Mucosa of stomach (tissue), 1 donor: ENCODE data around the gene LMNTD2.

Experiments
- H3K27me3 ChIP-seq: one replicate; pipeline ENCODE4 v1.7.0; 2013; ENCODE audit warnings: mild to moderate bottlenecking, low read length; ENCODE audit not compliant: control insufficient read depth, insufficient read depth
- H3K36me3 ChIP-seq: one replicate; pipeline ENCODE4 v1.7.0; 2013; ENCODE audit warnings: low read length; ENCODE audit not compliant: control insufficient read depth, insufficient read depth
- H3K4me1 ChIP-seq: one replicate; pipeline ENCODE4 v1.7.0; 2013; ENCODE audit warnings: mild to moderate bottlenecking, low read length; ENCODE audit not compliant: control insufficient read depth, insufficient read depth
- H3K4me3 ChIP-seq: one replicate; pipeline ENCODE4 v1.7.0; 2013; ENCODE audit warnings: low read length
- H3K9ac ChIP-seq: one replicate; pipeline ENCODE4 v1.7.0; 2013; ENCODE audit warnings: mild to moderate bottlenecking, low read length, moderate library complexity
- H3K9me3 ChIP-seq: one replicate; pipeline ENCODE4 v1.7.0; 2013; ENCODE audit warnings: mild to moderate bottlenecking, low read length, moderate library complexity; ENCODE audit not compliant: control insufficient read depth
- donor health status: Pancreatic carcinoma.

Gene LMNTD2

GRCh38 chr11:573146-573759, 12.7 kb upstream of the LMNTD2 start:
- Histone ChIP-seq H3K27me3 (peaks cover 7% of the 10 kb centered on the region), H3K9ac (no peak overlapping the region), H3K36me3 (no peaks in the 10 kb centered on the region), H3K4me3 (no peak overlapping the region), H3K4me1 (peaks cover 30% of the 10 kb centered on the region), H3K9me3 (no peaks in the 10 kb centered on the region)

- Histone ChIP-seq H3K9ac (no peak overlapping the region), H3K36me3 (no peaks in the 10 kb centered on the region)
These were observed 11.3 kb upstream of the LMNTD2 start for GRCh38 chr11:571802-572185.

GRCh38 chr11:569158-569885, 8.8 kb upstream of the LMNTD2 start:
- Histone ChIP-seq H3K4me3 (peak overlapping the region; percentile 67), H3K9ac (peak overlapping the region; percentile 88), H3K9me3 (no peaks in the 10 kb centered on the region), H3K27me3 (no peaks in the 10 kb centered on the region), H3K36me3 (no peaks in the 10 kb centered on the region), H3K4me1 (peaks cover 22% of the 10 kb centered on the region)

More at GRCh38 chr11:571802-572185, 11.3 kb upstream of the LMNTD2 start:
- peaks cover 7% of the 10 kb centered on the region for H3K27me3 ChIP-seq
- H3K9me3 ChIP-seq = no peaks in the 10 kb centered on the region
- H3K4me3 ChIP-seq = no peak overlapping the region
- H3K4me1 ChIP-seq = peaks cover 30% of the 10 kb centered on the region

GRCh38 chr11:568306-569157, 8.0 kb upstream of the LMNTD2 start:
- Histone ChIP-seq H3K4me3 (peak overlapping the region; percentile 67), H3K4me1 (peaks cover 28% of the 10 kb centered on the region), H3K9ac (peak overlapping the region; percentile 88), H3K36me3 (peaks cover 5% of the 10 kb centered on the region), H3K27me3 (no peaks in the 10 kb centered on the region), H3K9me3 (no peaks in the 10 kb centered on the region)

- peaks cover 35% of the 10 kb centered on the region for H3K4me1 ChIP-seq
- no peaks in the 10 kb centered on the region for H3K9me3 ChIP-seq
- H3K4me3 ChIP-seq = peak overlapping the region; percentile 25
- H3K36me3 ChIP-seq = peaks cover 5% of the 10 kb centered on the region
- no peaks in the 10 kb centered on the region for H3K27me3 ChIP-seq
- peak overlapping the region; percentile 71 for H3K9ac ChIP-seq
These were observed 7.2 kb upstream of the LMNTD2 start for GRCh38 chr11:567629-568292.

- H3K27me3 ChIP-seq = no peaks in the 10 kb centered on the region
- H3K9me3 ChIP-seq = no peaks in the 10 kb centered on the region
- H3K4me3 ChIP-seq = peak overlapping the region; percentile 25
- no peak overlapping the region for H3K9ac ChIP-seq
- peaks cover 42% of the 10 kb centered on the region for H3K4me1 ChIP-seq
- H3K36me3 ChIP-seq = peaks cover 5% of the 10 kb centered on the region
These were observed 6.6 kb upstream of the LMNTD2 start for GRCh38 chr11:567011-567628.

- Histone ChIP-seq H3K9me3 (no peaks in the 10 kb centered on the region), H3K36me3 (peaks cover 5% of the 10 kb centered on the region), H3K4me1 (peaks cover 51% of the 10 kb centered on the region), H3K4me3 (no peak overlapping the region), H3K9ac (no peak overlapping the region), H3K27me3 (no peaks in the 10 kb centered on the region)
These were observed 5.5 kb upstream of the LMNTD2 start for GRCh38 chr11:565921-566509.

- no peaks in the 10 kb centered on the region for H3K9me3 ChIP-seq
- H3K4me1 ChIP-seq = peaks cover 60% of the 10 kb centered on the region
- H3K9ac ChIP-seq = no peak overlapping the region
- no peak overlapping the region for H3K4me3 ChIP-seq
- H3K27me3 ChIP-seq = peaks cover 6% of the 10 kb centered on the region
- peaks cover 5% of the 10 kb centered on the region for H3K36me3 ChIP-seq
These were observed 3.5 kb upstream of the LMNTD2 start for GRCh38 chr11:563812-564578.

- H3K27me3 ChIP-seq = peaks cover 6% of the 10 kb centered on the region
- H3K36me3 ChIP-seq = peaks cover 5% of the 10 kb centered on the region
- no peak overlapping the region for H3K4me3 ChIP-seq
- peaks cover 63% of the 10 kb centered on the region for H3K4me1 ChIP-seq
- H3K9ac ChIP-seq = peak overlapping the region; percentile 28
- H3K9me3 ChIP-seq = no peaks in the 10 kb centered on the region
These were observed 2.7 kb upstream of the LMNTD2 start for GRCh38 chr11:563066-563811.

GRCh38 chr11:562046-562645, 1.6 kb upstream of the LMNTD2 start:
- H3K4me3 ChIP-seq = peak overlapping the region; percentile 42
- H3K36me3 ChIP-seq = peaks cover 5% of the 10 kb centered on the region
- peaks cover 6% of the 10 kb centered on the region for H3K27me3 ChIP-seq
- no peaks in the 10 kb centered on the region for H3K9me3 ChIP-seq
- H3K4me1 ChIP-seq = peaks cover 55% of the 10 kb centered on the region
- peak overlapping the region; percentile 28 for H3K9ac ChIP-seq
